HCEC 1CT (cell line): ENCODE data around the gene GNG4.
"Not testable (repeated sequence)": the region's sequence is repeated elsewhere in the genome, so short reads cannot be mapped to it uniquely, and the experiment has no call there.

Source experiments
- DNase-seq: peaks from one replicate; pipeline ENCODE4 v3.0.0-alpha.2; 2017

The GNG4 gene

GRCh38 chr1:235575597-235575996 is 74.0 kb downstream of the GNG4 start:
- no peak for DNase-seq

GRCh38 chr1:235573880-235574279 is 75.7 kb downstream of the GNG4 start:
- no peak for DNase-seq

- DNase-seq: not testable (repeated sequence)
These were observed 76.6 kb downstream of the GNG4 start for GRCh38 chr1:235572971-235573370.

- DNase-seq: no peak
These were observed 78.1 kb downstream of the GNG4 start for GRCh38 chr1:235571482-235571881.

- DNase-seq: no peak
These were observed 81.6 kb downstream of the GNG4 start for GRCh38 chr1:235567812-235568503.

- DNase-seq: no peak
These were observed 83.5 kb downstream of the GNG4 start for GRCh38 chr1:235566084-235566483.

GRCh38 chr1:235563513-235564061 is 86.0 kb downstream of the GNG4 start:
- no peak for DNase-seq

GRCh38 chr1:235562589-235562988 is 87.0 kb downstream of the GNG4 start:
- no peak for DNase-seq

GRCh38 chr1:235558621-235559169 is 90.9 kb downstream of the GNG4 start:
- DNase-seq: no peak

- DNase-seq: no peak
These were observed 92.1 kb downstream of the GNG4 start for GRCh38 chr1:235557495-235557894.

- no peak for DNase-seq
These were observed 92.8 kb downstream of the GNG4 start for GRCh38 chr1:235556807-235557206.

- DNase-seq: no peak
These were observed 96.5 kb downstream of the GNG4 start for GRCh38 chr1:235553112-235553551.

- no peak for DNase-seq
These were observed 97.4 kb downstream of the GNG4 start for GRCh38 chr1:235552146-235552716.

- DNase-seq: no peak
These were observed 100.0 kb downstream of the GNG4 start for GRCh38 chr1:235549351-235550139.

- DNase-seq: not testable (repeated sequence)
These were observed 103.0 kb downstream of the GNG4 start for GRCh38 chr1:235546369-235547155.

GRCh38 chr1:235545292-235545930 is 104.2 kb downstream of the GNG4 start:
- no peak for DNase-seq

GRCh38 chr1:235542845-235543244 is 106.7 kb downstream of the GNG4 start:
- not testable (repeated sequence) for DNase-seq

- DNase-seq: no peak
These were observed 116.0 kb downstream of the GNG4 start for GRCh38 chr1:235533476-235534168.

- peak; percentile 74 for DNase-seq
These were observed 117.2 kb downstream of the GNG4 start for GRCh38 chr1:235532360-235532759.

GRCh38 chr1:235527196-235527814 is 122.3 kb downstream of the GNG4 start:
- DNase-seq: no peak

GRCh38 chr1:235525314-235525713 is 124.3 kb downstream of the GNG4 start:
- no peak for DNase-seq
